ENCODE measurements around the gene MAPKBP1.
"Not testable (repeated sequence)": the region's sequence is repeated elsewhere in the genome, so short reads cannot be mapped to it uniquely, and the experiment has no call there.

Gene MAPKBP1, protein sequence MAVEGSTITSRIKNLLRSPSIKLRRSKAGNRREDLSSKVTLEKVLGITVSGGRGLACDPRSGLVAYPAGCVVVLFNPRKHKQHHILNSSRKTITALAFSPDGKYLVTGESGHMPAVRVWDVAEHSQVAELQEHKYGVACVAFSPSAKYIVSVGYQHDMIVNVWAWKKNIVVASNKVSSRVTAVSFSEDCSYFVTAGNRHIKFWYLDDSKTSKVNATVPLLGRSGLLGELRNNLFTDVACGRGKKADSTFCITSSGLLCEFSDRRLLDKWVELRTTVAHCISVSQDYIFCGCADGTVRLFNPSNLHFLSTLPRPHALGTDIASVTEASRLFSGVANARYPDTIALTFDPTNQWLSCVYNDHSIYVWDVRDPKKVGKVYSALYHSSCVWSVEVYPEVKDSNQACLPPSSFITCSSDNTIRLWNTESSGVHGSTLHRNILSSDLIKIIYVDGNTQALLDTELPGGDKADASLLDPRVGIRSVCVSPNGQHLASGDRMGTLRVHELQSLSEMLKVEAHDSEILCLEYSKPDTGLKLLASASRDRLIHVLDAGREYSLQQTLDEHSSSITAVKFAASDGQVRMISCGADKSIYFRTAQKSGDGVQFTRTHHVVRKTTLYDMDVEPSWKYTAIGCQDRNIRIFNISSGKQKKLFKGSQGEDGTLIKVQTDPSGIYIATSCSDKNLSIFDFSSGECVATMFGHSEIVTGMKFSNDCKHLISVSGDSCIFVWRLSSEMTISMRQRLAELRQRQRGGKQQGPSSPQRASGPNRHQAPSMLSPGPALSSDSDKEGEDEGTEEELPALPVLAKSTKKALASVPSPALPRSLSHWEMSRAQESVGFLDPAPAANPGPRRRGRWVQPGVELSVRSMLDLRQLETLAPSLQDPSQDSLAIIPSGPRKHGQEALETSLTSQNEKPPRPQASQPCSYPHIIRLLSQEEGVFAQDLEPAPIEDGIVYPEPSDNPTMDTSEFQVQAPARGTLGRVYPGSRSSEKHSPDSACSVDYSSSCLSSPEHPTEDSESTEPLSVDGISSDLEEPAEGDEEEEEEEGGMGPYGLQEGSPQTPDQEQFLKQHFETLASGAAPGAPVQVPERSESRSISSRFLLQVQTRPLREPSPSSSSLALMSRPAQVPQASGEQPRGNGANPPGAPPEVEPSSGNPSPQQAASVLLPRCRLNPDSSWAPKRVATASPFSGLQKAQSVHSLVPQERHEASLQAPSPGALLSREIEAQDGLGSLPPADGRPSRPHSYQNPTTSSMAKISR (N-terminal part only)

DNA sequence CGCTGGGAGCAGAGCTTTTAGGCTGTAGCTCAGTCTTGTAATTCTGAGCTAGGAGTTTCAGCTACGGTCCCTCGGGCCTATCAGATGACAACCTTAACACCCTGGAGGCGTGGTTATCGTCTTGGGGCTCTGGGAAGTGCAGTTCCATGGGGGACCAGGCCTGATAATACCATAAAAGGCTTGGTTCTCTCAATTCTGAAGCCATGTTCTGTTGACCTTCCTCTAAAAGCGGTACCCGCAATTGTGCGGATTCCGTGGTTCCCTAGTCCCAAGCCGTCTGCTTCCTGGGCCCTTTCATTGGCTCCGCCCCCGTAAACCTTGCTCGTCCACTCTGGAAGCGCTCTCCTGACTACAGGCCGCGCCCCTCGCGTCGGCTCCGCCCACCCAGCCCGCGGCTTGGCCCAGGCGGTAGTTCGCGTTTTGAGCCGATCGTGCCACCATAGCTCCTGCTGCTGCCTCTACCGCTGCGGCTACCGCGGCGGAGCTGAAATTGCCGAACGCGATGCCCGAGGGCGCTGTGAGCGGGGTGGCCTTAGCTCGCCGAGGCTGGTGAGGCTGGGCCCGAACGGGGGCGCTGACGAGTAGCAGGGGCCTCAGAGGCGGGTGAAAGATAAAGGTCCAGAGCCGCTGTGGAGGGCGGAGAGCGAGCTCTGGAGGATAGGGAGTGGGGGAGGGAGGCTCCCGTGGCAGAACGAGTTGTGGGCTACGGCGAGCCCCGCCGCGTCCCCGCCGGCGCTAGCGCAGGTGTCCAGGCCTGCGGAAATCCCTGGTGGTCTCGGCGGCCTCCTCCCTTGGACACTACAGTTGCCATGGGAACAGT, at the start of gene MAPKBP1:
Gene MAPKBP1, plus strand, starts transcription at position 423 of the 820 bp plus-strand sequence. CDS start 792 bp downstream, outside the sequence.
- in situ Hi-C loops (cut with MboI; ENCODE audit: low sequenced_read_pairs) = loop anchor here (5.0 kb wide), 1 partner anchor 38 kb away; no protein-coding TSS in a partner anchor

DNA sequence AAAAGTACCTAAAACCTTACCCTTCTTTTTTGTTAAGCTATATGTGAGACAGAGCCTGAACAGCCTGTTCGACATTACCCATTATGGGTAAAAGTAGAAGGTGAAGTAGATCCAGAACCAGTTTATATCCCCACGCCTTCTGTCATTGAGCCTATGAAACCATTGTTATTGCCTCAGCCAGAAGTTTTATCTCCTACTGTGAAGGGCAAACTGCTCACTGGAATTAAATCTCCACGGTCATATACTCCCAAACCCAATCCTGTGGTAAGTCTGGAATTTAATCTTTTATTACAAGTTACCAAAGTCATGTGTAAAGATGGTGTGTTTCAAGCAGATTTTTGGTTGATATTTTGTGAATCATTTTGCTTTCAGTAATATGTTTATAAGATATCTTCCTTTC, 47.1 kb upstream of the MAPKBP1 start:
- in situ Hi-C loops (cut with MboI; ENCODE audit: low sequenced_read_pairs) = no loop called here

DNA sequence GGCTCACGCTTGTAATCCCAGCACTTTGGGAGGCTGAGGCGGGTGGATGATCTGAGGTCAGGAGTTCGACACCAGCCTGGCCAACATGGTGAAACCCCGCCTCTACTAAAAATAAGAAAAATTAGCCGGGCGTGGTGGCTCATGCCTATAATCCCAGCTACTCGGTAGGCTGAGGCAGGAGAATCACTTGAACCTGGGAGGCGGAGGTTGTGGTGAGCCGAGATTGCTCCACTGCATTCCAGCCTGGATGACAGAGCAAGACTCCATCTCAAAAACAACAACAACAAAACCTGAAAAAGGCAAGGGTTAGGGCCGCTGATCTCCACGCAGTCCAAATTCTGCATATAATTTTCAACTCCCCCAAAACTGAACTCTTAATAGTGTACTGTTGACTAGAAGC, 46.2 kb upstream of the MAPKBP1 start:
- in situ Hi-C loops (cut with MboI; ENCODE audit: low sequenced_read_pairs) = not testable (repeated sequence)

DNA sequence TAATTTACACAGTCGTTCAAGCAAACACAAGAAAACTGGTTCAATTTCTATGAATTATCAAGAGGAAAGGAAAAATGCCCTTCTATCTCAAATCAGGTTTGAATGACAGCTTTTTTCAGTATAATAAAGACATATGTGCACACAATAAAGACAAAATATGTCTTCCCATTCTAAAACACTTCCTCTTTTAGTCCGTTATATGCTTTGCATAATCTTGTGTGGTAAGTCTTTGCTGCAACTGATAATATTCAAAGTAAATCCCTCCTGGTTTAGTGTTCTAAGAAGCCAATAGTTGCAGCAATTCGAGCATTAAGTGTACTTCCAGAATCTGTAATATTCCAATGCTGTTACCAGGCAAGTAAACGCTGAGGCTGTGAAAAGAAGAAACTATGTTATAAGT, 43.7 kb upstream of the MAPKBP1 start:
- in situ Hi-C loops (cut with MboI; ENCODE audit: low sequenced_read_pairs) = no loop called here

DNA sequence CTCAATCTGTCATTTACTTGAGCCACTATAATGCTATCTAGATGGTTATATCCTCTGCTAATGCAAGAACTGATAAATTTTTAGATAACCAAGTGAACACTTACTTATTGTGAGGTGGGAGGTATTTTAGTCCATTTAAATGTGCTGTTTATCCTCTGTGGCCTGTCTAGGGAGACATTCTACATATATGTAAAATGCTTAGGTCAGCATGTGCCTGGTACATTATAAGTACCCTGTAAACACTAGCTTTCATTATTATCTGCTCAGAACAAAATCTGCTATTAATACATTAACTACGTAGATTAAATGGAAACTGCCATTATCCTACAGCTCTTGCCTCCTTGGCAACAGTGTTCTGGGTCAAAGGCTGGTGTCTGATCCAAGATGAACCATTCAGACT, 41.8 kb upstream of the MAPKBP1 start:
- in situ Hi-C loops (cut with MboI; ENCODE audit: low sequenced_read_pairs) = no loop called here

DNA sequence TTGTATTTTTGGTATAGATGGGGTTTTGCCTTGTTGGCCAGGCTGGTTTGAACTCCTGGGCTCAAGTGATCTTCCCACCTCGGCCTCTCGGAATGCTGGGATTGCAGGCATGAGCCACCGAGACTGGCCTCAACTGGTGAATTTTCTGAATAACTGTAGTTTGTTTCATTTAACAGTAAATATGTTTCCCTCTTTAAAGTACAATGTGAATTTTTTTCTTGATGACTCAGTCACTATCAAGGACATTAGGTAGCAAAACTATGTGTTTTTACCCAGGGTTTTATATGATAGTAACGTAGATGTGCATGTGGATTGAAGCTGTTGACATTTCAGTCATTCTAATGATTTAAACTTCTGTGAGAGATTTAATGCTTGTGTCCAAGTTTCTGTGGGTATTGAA, 40.2 kb upstream of the MAPKBP1 start:
- in situ Hi-C loops (cut with MboI; ENCODE audit: low sequenced_read_pairs) = no loop called here

DNA sequence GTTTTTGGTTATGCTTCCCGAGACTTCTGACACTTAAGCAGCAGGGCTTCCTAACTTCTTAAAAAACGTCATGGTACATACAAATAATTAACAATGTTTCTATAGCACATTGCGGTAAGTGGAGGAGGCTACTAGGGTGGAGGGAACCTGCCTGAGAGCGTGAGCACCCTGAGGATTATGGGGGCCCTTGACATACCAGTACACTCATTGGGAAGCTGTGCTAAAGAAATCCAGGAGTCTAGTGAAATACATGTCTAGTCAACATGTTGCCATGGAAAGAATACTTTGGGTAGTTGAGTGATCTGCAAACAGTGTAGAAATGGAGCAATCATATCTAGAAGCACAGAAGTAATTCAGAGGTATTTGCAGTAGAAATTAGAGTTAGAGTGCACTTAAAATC, 39.2 kb upstream of the MAPKBP1 start:
- in situ Hi-C loops (cut with MboI; ENCODE audit: low sequenced_read_pairs) = no loop called here

DNA sequence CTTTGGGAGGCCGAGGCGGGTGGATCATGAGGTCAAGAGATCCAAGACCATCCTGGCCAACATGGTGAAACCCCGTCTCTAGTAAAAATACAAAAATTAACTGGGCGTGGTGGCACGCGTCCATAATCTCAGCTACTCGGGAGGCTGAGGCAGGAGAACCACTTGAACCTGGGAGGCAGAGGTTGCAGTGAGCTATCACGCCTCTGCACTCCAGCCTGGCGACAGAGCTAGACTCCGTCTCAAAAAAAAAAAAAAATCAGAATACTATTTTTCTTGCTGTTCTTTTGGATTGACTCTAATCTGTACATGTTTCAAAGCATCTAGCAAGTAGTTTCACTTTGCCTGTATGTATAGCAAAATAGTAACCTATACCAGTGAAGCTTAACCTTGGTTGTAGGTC, 38.8 kb upstream of the MAPKBP1 start:
- in situ Hi-C loops (cut with MboI; ENCODE audit: low sequenced_read_pairs) = not testable (repeated sequence)

DNA sequence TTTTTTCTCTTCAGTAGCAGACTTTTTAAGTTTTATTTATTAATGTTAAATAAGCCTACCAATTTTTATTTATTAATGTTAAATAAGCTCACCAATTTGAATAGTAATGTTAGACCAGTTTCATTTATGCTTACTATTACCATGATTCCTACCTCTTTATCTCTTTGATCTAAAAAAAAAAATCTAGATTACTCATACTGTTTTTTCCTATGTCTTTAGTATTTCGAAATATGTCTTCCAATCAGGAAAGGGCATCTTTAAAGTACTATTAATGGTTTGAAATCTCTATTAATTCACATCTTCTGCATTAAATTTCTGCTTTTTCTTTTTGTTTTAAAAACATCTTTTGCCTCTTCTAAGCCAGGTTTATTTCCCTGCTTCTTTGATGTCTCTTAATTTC, 27.5 kb upstream of the MAPKBP1 start:
- in situ Hi-C loops (cut with MboI; ENCODE audit: low sequenced_read_pairs) = no loop called here

DNA sequence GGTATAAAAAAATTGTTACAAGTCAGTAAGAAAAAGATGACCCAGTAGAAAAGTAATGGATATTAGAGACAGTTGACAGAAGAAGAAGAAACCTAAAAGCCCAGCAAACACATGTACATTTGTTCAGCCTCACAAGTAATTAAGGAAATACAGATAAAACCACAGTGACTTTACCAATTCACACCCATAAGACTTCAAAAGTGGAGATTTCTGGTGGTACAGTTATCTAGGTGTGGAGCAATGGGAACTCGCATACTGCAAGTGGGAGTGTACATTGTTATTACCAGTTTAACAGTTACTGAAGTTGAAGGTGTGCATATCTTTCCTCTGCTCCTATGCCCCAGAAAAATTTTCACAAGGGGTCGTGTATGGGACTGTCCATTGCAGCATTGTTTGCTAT, 18.1 kb upstream of the MAPKBP1 start:
- in situ Hi-C loops (cut with MboI; ENCODE audit: low sequenced_read_pairs) = no loop called here

DNA sequence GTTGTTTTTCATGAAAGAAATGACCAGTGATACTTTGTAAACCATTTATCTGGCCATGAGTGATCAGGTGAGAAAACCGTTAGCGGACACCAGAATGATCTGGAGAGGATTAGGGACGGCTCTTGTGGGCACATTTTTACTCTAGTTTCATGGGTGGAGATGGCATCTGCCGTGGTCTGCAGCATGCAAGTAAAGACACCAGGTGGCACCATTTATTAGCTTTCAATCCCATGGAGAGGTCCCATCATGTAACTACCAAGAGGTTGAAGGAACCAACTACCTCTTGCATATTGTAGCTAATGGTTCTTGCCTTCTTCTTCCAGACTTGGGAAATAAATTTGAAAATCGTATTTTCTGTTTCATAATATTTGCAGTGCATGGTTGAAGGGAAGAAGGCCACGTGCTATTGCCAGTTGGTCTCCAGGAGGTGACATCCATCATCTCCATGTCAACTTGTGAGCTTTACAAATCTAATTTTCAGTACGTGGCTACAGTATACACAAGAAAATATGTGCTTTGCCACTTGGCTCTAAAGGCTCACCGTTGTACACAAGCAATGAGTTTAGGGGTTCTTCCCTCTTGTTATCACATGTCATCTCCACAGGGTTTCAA, 1.5 kb upstream of the MAPKBP1 start:
- in situ Hi-C loops (cut with MboI; ENCODE audit: low sequenced_read_pairs) = loop anchor here (5.0 kb wide), 1 partner anchor 39 kb away; no protein-coding TSS in a partner anchor

DNA sequence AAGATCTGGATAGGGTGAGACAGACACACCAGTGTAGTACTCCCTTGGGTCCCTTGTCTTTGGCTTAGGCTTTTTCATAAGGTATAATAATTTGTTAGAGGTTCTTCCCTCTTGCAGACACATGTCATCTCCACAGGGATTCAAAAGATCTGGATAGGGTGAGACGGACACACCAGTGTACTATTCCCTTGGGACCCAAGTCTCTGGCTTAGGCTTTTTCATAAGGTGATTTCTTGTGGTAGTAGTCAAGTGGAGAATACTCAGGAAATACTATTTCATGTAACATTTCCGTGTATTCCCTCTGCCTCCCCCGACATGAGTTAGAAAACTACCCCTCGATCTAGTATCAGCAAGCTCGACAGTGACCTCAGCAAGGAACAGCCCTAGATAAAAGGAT, 954 bp upstream of the MAPKBP1 start:
- in situ Hi-C loops (cut with MboI; ENCODE audit: low sequenced_read_pairs) = loop anchor here (5.0 kb wide), 1 partner anchor 39 kb away; no protein-coding TSS in a partner anchor

DNA sequence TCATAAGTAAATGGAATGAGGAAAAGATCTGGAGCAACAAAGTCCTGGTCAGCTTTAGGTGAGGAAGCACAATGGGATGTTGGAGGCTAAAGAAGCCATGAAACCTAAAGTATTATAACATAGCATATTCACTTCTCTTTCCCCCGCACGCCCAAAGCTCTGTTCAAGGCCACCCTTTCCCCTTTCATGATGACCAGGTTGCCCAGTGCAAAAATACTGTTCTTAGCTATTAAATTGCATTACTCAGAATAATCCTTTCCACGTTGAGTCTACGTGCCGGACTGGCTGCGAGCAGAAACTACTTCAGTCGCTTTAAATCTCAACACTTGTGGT, 589 bp upstream of the MAPKBP1 start:
- in situ Hi-C loops (cut with MboI; ENCODE audit: low sequenced_read_pairs) = loop anchor here (5.0 kb wide), 1 partner anchor 39 kb away; no protein-coding TSS in a partner anchor

DNA sequence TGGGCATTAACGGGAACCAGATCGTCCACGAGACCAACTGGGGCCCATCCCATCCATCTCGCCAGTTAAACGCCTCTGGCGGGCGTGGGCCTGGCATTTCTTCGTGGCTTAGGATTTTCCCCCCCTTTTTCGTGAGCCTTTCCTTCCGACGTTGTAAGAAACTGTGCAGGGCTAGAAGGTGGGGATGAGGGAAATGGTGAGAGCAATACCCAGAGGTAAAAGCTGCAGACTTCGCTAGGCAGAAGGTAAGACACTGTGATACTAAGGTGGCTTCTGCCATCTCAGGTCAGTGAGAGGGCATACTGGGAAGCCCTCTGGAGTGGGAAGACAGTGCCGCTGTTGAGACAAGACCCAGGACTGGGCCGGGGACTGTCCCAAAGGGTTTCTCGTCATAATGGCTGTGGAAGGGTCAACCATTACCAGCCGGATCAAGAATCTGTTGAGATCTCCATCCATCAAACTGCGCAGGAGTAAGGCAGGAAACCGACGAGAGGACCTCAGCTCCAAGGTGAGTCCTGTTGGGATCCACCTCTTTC, 666 bp downstream of the MAPKBP1 start:
- in situ Hi-C loops (cut with MboI; ENCODE audit: low sequenced_read_pairs) = loop anchor here (5.0 kb wide), 1 partner anchor 37 kb away; no protein-coding TSS in a partner anchor

DNA sequence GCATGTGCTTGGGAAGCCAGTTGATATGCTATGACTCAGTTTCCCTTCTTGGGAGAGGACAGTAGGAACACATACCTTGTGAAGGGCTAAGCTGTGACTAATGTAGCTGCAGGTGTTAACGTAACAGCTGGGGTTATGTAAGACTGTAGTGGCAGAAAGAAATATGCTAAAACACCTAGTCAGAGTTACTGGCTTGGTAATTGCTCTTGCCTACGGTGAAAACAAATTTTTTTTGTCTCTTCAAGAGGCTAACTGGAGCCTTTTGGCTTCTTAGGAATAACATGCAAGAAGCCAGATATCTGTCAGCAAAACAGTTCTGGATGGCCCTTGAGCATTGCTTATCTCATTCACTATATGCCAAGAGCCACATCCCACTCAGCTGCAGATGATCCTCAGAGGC, 1.4 kb downstream of the MAPKBP1 start:
- in situ Hi-C loops (cut with MboI; ENCODE audit: low sequenced_read_pairs) = no loop called here

DNA sequence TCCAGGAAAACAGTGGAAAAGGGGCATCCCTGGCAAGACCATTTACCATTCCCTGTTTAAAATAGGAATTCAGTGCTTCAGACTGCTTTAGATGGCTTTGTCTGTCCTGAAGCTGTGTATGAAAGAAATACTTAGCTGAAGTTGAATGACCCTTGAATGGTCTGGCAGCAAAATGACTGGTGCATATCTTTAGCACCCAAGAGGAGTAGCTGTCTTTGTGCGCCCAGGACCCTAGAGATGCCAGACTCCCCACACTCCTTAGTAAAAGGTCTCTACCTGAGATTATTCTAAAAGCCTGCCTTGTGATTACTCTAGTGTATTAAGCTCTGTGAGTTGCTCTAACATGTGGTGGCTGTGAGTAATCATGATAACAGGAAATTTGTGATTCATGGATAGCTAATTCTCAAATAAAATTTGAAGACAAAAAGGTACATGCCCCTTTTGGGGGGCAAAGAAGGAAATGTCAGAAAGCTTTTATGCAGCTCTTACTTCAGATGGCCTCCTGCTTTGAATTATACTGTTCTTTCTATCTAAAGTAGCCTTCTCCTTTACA, 3.2 kb downstream of the MAPKBP1 start:
- in situ Hi-C loops (cut with MboI; ENCODE audit: low sequenced_read_pairs) = no loop called here

DNA sequence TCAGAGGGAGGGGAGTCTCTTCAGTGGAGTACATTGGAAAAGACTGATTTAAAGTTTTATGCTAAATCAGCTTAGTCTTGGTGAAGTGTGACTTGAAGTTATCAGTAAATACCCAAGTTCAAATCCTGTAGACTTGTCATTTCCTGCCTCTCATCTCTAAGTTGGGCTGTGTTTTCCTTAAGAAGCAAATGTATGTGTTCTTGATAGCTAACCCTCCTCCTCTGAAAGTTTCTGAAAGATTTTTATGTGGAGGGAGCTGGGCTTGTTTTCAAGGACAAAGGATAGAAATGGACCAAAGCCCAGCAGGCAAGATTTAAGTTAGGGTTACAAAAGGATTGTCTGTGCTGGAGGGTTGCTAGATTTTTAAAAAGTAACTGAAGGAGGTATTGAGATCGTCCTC, 4.2 kb downstream of the MAPKBP1 start:
- in situ Hi-C loops (cut with MboI; ENCODE audit: low sequenced_read_pairs) = no loop called here

DNA sequence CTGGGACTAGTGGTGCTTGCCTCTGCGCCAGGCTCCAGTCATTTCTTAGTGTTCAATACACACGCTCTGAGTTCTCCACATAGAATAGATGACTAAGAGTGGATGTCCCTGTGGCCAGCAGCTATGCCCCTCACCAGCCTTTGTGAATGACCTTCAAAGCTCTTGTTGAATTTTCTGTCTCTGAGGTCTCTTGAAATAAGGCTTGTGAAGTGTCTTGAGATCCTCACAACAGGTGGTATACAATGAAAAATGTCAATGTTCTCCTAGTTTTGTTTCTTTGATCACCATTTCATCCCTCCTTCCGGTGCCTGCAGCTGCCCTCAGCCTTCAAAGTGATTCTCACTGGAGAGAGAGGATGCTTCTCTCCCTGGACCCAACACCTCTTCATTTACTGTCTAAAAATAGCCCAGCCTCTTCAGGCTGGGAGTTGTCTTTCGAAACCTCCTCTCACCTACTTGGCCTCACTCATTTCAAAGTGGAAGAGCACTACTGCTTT, 5.4 kb downstream of the MAPKBP1 start:
- in situ Hi-C loops (cut with MboI; ENCODE audit: low sequenced_read_pairs) = no loop called here

DNA sequence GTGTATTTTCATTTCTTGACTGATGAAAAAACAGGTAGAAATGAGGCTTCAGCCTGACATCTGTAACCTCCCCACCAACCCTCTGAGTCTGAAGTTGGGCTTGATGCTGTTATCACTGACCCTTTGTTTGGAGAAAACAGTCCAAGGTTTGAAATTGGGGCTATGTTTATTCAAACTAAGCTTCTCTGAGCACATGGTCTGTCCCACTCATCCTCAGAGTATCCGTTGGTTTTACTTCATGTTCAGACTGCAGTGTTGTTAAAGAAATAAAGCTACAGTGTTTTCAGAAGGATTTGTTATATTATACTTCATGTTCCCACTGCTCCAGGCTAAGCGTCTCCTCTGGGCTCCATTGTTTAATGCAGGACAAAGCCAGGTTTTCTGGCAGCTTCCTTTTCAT, 6.0 kb downstream of the MAPKBP1 start:
- in situ Hi-C loops (cut with MboI; ENCODE audit: low sequenced_read_pairs) = no loop called here
